Esophagus mucosa (tissue), 1 donor: Measurements from ENCODE around the gene LYRM9. TPM values are rescaled to one million over a fixed set of nuclear protein-coding genes. Genes with fewer than 3 reads are reported as not detected.
A peak's percentile ranks its signal among the peaks of the same experiment; 100 is the strongest.
"Not testable (repeated sequence)": the region's sequence is repeated elsewhere in the genome, so short reads cannot be mapped to it uniquely, and the experiment has no call there.

Experiments
- ATAC-seq: fragments of 200-7000 bp; cut with Tn5 transposase; one replicate; pipeline ENCODE4 v1.9.1; 2020
- total RNA-seq: library from RNA; stranded (reverse); gene quantifications from one replicate; pipeline ENCODE4 v1.2.4, GENCODE V29; 2023
- donor health status: DM: yes; HTN: yes; CAD: no.

LYRM9 gene
- 2.3 TPM for total RNA-seq

DNA sequence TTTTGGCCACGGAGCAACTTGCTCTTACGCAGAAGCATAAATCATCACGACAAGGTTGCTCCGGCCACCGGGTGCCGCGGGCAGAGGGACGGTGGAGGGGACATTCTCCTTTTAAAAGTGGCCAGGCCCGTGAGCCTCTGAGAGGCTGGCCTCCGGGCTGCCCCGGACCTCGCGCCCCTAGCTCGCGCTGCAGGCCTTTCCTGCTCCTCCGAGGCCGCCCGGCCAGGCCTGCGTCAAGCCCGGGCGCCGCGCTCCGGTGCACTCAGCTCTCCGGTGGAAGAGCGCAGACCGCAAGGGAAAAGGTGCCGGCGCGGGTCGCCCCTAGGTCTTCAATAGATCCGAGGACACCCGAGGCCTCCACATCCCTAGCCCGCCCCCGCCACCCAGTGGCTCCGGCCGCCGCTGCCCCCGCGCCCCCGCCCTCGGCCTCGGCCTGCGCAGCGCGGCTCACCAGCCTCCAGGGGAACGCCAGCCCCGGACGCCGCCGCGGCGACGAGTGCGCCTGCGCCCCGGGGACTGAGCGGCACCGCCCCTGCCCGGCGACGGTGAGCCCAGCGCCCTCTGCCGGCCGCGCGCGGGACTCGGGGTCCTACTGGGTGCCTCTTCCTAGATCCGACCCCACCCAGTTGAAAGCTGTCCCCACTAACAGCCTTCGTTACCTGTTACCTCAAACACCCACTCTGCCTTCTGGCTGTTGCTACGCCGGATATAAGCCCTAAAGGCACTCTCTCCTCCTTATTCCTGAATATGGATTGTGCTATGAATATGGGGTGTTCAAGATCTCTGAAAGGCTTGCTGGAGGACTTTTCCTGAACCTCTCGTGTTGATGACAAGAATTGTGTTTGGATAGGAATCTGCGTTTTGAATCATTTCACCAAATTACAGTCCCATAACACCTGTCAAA is at the start of gene LYRM9:
Gene LYRM9, minus strand, starts transcription at position 500 of the 904 bp plus-strand sequence. CDS start 10,671 bp downstream, outside the sequence.
- peak; percentile 98 for ATAC-seq

DNA sequence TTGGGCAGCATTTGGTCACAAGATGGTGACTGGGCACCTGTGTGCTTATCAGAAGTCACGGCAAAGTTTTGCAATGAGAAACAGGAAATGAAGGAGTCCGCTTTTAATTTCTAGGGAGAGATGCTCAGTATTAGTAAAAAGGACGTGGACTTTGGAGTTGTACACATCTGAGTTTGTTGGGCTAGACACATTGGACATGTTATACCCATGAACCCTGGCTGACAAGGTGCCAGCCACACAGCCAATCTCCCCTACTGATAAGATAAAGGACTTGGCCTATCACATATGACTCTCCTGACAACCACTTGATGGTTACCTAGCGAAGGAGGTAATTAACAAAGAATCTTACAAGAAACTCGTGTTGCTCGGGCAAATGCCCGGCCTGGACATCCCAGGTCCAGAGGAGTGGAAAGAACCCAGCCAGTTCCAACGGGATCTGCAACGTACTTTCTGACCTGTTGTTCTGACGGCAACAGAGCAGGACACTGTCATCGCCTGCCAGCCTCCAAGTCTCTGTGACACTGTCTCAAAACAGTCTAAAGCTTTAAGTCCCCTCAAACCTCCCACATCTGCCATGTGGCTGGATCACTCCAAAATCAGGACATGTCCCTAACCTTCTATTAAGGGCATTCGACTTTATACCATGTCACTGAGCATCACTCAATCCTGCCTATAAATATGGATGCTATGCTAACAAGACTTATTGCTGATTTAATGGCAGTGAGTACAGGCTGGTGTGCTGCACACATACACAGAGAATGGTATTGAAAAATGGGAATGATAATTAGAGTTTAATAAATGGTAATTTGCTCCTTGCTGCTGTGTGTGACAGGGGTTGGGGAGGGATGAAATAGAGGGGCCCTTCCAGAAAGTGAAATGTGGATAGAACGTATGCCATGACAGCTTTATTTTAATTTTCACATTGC is 47.6 kb upstream of the LYRM9 start:
- ATAC-seq = no peak

DNA sequence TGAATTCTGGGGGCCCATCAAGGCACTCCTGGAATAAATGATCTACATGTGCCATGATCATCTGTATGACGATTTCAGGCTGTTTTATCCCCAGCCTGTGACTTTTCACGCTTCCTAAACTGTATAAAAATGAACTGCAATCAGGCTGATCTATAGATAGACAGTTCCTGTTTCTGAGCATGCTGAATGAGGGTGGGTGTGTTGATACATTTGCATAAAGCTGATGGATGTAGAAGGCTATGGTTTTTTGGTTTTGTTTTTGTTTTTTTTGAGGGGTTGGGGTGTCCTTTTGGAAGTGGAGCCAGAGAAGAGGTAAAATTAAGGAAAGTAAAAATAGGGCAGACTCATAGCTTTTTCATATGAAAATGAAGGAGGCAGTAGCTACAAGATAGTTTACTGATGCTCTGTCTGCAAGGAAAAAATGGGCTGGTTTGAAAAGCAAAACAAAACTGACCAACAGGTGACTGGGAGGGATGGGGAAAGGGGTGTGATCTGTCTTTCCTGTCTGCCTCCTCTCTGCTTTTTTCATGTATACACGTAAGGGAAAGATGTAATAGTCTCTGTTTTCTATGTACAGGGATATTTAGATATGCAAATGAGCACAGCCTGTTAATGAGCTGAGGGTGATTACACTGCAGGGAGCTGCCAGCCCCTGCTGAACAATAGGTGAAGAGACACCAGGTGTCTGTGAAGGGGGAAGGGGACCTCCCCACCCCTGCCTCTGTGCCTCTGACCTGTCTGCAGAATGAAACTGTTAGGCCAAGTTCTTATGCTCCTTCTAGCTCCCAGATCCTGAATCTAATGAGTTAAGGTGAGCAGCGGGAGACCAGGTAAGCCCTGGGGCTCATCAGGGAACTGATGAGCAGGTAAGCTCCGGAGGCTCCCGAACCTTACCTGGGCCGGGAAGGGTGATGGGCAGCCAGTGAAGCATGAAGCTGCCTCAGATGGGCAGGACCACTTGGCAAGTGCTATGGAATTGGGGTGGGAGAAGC is 46.6 kb upstream of the LYRM9 start:
- no peak for ATAC-seq

DNA sequence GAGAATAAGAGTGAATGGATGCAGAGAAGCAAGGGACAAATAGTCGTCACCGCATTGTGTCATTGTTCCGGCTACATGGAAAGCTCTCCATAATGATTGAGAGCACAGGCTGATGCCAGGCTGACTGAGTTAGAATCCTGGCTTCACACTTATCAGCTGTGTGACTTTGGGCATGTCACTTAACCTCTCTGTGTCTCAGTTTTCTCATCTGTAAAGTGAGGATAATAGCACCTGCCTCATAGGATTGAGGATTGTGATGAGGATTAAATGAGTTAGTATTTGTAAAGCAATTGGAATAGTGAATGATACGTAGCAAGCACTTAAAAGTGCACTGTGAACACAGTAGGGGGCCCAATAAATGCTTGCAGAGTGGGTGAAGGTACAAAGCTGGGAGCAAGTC is 45.7 kb upstream of the LYRM9 start:
- no peak for ATAC-seq

DNA sequence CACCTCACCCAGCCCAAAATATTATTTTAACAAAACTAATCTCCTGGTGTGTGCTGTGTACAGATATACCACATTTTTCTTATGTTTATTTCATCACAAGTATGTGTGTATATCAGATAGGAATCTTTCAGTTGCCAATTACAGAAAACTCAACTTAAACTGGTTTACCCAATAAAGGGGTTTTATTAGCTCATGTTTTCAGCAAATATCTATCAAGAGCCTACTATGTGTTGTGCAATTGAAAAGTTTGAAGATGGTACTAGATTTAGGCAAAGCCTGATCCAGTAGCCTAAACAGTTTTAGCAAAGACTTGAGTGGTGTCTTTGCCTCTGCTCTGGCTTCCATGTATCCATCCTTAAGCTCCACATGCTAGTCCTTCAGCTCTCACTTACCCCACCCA is 45.1 kb upstream of the LYRM9 start:
- ATAC-seq = no peak

DNA sequence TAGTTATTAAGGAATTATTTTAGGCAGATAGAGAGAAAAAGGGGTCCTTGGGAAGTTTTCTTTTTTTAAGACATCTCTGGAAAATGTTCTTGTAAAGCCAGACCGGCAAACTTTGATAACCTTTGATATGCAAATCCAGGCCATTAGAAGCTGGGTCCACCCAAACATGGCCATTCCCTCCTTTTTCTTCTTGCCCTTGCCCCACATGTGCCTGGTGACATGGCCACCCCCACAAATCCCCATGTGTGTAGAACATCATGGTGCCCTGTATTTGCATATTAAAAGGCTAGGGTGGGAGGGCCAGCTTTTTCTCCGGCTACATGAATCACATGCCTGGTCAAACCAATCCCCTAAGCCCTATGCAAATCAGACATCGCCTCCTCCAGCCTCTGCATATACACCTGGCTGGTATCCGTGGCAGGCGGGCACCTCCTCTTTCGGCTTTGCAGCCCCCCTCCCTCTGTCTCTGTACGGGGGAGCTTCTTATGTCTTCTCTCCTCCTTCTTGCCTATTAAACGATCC is 43.9 kb upstream of the LYRM9 start:
- ATAC-seq = no peak

DNA sequence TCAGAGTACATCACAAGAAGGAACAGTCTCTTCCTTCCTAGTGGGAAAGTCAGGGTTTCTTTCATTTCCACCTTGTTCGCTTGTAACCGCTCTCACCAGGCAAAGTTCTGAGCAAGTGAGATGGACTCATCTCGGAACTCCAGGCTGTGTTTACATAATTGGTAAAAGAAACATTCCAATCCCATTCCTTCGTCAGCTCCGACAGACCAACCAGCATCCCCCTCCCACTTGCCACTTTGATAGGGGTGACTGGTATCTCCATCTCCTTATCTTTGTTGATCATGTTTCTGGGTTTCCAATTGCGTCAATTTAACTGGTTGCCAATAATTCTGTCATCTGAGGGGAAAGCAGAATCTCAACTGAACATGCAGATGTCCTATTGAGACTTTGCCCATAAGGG is 36.8 kb upstream of the LYRM9 start:
- ATAC-seq = no peak

DNA sequence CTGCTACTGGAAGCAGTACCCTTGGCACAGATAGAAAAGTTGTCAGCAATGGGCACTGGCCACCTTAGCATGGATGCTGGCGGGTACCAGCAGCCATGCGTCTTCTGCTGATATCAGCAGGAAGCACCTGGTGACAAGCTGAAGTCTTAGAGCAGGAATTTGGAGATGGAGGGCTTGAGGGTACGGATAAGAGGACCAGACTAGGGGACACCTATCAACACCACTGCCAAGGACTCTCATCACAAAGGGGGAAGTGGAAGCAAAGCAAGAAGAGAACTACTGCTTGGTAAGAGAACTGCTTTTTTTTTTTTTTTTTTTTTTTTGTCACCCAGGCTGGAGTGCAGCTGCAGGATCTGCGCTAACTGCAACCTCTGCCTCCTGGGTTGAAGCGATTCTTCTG is 35.4 kb upstream of the LYRM9 start:
- ATAC-seq = no peak

DNA sequence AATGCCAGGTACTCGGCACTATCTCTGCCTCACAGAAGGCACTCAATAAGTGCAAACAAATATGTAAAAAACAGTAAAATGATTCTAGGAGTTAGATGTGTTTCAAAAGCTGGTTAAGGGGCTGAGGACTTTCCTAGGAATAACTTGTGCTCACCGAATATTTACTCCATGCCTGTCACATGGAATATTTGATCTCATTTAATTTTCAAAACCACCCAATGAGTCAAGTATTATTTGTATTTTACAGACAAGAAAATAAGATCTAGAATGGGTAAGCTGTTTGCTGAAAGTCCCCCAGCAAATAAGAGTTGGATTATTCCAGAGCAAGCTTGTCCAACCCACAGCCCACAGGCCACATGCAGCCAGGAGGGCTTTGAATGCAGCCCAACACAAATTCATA is 34.6 kb upstream of the LYRM9 start:
- no peak for ATAC-seq

DNA sequence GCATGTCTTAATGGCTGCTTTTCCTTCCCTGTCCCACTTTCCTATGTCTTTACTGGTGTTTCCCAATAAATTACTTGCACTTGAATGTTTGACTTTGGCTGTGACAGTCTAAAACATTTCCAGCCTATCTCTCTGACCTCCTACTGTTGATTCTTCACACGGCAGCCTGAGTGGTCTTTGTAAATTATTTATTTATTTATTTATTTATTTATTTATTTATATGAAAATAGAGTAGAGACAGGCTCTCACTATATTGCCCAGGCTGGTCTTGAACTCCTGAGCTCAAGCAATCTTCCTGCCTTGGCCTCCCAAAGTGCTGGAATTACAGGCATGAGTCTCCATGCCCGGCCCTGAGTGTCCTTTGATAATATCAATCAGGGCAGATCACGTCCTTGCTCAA is 28.4 kb upstream of the LYRM9 start:
- no peak for ATAC-seq

DNA sequence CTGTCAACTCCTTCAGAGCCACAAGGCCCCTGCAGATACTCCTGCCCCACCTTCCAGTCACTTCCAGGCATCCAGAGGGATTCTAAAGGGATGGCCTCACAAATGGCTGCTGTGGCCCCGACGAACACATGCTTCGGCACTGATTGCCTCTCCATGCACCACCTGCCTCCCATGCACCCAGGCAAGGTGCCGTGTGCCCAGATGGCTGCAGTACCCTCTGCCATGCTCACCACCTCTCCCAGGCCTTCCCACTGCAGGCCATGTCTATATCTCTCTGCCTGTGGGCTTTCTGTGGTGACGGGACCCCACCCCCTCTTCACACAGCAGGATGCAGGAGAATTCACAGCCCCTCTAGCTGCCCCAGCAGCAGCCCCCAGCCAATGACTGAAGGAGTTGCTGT is 27.9 kb upstream of the LYRM9 start:
- no peak for ATAC-seq

DNA sequence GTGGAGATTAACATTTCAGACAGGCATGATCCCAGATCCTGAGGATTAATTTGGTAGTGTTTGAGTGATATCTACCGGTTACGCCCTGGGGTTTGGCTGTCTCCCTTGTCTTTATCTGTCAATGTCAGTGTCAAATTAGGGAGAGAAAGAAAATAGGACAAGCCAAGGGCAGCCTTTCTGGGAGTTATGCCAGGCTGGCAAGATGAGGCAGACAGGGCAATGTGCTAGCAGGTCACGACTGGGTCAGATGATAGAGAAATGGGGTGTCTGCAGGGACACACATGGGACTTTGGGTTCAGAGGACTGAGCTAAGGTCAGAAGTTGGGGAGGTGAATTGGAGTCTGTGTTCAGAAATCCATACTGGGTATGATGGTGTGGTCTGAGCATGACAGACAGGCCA is 27.4 kb upstream of the LYRM9 start:
- ATAC-seq = peak; percentile 56

DNA sequence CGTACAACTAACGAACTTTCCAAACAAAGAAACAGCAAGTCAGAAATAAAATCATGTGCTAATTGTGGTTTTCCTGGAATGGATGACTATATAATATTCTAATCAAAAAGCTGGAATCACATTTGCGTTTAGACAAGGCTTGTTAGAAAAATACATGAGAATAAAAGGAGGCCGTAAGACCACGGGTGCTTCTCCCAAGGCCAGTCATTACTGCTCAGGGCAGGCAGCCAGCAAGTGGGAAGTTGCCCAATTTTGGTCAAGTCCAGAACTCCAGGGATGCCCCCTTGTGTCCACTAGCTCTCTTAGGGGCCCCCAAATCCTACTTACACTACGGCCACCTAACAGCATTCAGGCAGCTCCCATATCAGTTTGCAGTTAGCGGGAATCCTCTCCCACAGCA is 25.9 kb upstream of the LYRM9 start:
- no peak for ATAC-seq

DNA sequence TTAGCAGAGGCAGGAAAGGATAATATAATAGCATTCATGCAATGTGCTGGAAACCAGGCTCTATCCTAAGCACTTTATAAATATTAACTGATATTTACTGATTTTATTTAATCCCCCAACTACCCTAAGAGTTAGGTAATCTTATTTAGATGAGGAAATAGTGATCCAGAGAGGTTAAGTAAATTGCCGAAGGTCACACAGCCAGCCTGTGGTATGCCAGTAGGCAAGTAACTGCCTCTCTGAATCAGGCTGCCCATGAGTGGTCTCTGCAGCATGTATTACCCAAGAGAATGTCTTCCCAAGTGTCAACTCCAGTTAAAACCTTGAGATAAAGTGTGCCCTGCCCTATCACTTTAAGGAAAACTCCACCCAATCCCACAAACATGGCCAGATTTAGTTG is 25.3 kb upstream of the LYRM9 start:
- no peak for ATAC-seq

DNA sequence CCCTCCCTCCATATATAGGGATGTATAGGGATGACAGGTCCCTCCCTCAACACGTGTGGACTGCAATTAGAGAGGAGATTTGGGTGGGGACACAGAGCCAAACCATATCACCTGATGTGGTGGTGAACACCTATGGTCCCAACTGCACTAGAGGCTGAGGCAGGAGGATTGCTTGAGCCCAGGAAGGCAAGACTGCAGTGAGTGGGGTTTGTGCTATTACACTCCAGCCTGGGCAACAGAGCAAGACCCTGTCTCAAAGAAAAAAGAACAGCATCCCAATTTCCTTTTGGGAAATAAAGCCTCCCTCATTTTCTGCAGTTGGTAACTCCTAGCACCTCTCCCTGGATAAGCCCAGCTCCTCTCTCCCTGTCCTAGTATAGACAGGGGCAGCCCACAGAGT is 23.8 kb upstream of the LYRM9 start:
- ATAC-seq = no peak

DNA sequence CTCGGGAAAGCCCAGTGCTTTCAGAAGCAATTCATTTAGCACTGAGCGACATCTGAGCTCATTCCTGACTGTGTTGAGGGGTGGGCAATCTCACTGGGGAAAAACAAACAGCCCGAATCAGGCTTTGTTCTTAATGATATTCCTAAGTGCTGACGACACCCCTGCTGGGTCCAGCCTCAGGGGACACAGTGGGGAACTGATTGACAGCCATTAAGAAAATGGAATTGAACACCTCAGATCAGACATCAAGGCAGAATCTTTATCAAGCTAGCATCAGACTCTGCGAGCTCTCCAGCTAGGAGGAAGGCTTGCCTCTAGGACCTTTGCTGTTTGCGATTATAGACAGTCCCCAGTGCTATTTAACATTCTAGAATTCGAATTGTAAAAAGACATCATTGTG is 22.5 kb upstream of the LYRM9 start:
- ATAC-seq = no peak

DNA sequence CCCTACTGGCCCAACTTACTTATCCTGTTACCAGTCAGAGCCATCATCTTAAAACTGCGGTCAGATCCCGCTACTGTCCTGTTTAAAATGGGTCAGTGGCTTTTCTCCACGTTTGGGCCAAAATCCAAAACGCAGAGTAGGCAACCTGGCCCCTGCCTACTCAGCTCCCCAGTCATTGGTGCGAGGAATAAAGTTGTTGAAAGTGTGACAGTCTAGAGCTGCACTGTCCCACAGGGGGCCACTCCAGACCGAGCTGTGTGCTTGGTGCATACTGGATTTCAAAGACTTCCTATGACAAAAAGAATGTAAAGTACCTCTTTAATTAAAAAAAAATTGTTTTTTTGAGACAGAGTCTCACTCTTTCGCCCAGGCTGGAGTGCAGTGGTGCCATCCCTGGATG is 21.2 kb upstream of the LYRM9 start:
- ATAC-seq = no peak

DNA sequence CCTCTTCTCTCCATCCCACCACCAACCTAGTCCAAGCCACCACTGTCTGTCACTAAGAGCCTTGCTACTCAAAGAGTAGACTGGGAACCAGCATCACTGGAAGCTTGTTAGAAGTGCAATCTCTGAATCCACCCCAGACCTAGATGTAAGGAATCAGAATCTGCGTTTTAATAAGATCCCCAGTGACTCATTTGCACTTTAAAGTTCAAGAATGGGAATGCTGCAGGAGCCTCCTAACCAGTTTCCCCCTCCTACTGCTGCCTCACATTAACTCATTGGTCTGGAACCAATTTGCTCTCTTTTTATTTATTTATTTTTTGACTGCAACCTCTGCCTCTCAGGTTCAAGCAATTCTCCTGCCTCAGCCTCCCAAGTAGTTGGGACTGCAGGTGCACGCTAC is 19.8 kb upstream of the LYRM9 start:
- ATAC-seq = no peak

DNA sequence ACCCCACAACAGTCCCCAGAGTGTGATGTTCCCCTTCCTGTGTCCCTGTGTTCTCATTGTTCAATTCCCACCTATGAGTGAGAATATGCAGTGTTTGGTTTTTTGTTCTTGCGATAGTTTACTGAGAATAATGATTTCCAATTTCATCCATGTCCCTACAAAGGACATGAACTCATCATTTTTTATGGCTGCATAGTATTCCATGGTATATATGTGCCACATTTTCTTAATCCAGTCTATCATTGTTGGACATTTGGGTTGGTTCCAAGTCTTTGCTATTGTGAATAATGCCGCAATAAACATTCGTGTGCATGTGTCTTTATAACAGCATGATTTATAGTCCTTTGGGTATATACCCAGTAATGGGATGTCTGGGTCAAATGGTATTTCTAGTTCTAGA is 19.1 kb upstream of the LYRM9 start:
- ATAC-seq = not testable (repeated sequence)

DNA sequence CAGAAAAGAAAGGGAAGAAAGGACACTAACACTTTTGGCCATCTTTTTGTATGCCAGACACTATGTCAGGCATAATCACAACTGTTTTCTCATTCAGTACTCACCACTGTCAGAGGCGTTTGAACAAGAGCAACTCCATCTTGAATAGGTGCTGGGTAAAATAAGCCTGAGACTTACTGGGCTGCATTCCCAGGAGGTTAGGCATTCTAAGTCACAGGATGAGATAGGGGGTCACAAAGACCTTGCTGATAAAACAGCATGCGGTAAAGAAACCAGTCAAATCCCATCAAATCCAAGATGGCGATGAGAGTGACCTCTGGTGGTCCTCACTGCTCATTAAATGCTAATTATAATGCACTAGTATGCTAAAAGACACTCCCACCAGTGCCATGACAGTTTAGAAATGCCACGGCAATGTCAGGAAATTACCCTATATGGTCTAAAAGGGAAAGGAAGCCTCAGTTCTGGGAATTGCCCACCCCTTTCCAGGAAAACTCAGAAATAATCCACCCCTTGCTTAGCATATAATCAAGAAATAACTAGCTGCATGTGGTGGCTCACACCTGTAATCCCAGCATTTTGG is 14.9 kb upstream of the LYRM9 start:
- no peak for ATAC-seq

DNA sequence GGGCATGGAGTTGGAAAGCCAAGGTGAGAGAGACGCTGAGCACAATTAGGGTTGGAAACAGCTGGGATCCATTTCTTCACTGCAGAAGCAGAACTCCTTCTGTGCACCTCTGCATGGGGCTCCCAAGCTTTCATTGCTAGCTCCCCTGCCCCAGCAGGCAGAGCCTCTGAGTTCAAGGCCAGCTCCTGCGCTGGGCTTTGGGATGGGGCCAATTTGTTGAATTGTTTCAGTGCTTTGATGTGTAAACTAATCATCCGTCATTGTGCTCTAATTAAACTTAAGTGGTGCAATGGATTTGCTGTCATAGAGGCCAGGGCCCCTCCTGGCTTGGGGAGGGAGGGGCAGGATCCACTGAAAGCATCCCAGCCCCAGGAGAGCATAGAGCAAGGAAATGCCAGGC is 13.5 kb upstream of the LYRM9 start:
- ATAC-seq = no peak

DNA sequence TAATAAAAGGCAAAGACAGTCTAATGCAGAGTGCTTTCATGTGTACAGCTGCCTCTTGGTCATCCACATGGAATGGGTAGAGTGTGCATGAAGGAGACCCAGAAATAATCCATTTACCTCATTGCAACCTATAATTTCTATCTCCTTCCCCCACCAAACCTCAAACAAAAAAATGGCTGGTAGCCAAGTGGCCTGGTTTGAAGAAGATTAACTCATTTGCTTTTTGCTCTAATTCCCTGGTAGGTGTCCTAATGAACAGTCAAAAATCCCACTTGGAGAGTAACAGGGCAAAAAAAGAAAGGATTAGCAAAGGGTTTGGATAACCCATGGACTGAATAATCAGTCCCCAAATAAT is 13.0 kb upstream of the LYRM9 start:
- no peak for ATAC-seq
